GM18868 (cell line): ENCODE data around the gene CAMK2N1.

Source experiments
- ATAC-seq: cut with Tn5 transposase; IDR thresholded peaks from one replicate; pipeline ENCODE4 v1.9.1; 2021; ENCODE audit warnings: mild to moderate bottlenecking, moderate library complexity; ENCODE audit not compliant: unreplicated experiment

CAMK2N1 gene

GRCh38 chr1:20446796-20447195 is 39.2 kb downstream of the CAMK2N1 start:
- ATAC-seq, result no peak

- ATAC-seq, result no peak
Observed at GRCh38 chr1:20445956-20446355, 40.1 kb downstream of the CAMK2N1 start.

- ATAC-seq, result no peak
Observed at GRCh38 chr1:20443703-20444586, 42.1 kb downstream of the CAMK2N1 start.

GRCh38 chr1:20442920-20443625 is 42.9 kb downstream of the CAMK2N1 start:
- no peak for ATAC-seq

GRCh38 chr1:20440785-20441200 is 45.2 kb downstream of the CAMK2N1 start:
- ATAC-seq, result no peak

- ATAC-seq, result no peak
Observed at GRCh38 chr1:20439282-20439681, 46.7 kb downstream of the CAMK2N1 start.

- no peak for ATAC-seq
Observed at GRCh38 chr1:20437640-20438039, 48.4 kb downstream of the CAMK2N1 start.

GRCh38 chr1:20432891-20433290 is 53.1 kb downstream of the CAMK2N1 start:
- no peak for ATAC-seq
